ENCODE measurements around the gene CARD9.

Gene CARD9

DNA sequence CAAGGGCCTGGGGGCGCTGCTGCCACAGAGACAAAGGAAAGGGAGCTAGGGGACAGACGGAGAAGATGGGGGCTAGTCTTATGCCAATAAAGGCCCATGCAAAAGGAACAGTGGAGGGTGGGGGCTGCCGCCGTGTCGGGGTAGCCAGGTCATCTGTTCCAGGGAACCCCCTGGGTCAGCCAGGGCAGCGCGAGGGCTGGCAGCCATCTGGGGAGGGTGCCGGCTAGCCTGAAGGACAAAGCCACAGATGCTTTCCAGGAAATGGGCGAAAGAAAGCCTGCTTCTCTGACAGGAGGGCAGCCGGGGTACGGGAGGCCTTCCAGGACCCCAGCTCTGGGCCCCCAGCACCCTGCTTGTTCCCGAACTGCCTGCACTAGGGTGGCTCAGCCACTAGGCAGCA lies 1.6 kb upstream of the CARD9 start:
- TF ChIP-seq, protein P1, sequence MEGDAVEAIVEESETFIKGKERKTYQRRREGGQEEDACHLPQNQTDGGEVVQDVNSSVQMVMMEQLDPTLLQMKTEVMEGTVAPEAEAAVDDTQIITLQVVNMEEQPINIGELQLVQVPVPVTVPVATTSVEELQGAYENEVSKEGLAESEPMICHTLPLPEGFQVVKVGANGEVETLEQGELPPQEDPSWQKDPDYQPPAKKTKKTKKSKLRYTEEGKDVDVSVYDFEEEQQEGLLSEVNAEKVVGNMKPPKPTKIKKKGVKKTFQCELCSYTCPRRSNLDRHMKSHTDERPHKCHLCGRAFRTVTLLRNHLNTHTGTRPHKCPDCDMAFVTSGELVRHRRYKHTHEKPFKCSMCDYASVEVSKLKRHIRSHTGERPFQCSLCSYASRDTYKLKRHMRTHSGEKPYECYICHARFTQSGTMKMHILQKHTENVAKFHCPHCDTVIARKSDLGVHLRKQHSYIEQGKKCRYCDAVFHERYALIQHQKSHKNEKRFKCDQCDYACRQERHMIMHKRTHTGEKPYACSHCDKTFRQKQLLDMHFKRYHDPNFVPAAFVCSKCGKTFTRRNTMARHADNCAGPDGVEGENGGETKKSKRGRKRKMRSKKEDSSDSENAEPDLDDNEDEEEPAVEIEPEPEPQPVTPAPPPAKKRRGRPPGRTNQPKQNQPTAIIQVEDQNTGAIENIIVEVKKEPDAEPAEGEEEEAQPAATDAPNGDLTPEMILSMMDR (IDR thresholded peaks at IDR 0.05; ENCODE audit: control insufficient read depth, extremely low read depth, insufficient read depth) = no peak
- DNase-seq (ENCODE audit: low read depth) = no peak
- H3K4me3 ChIP-seq (ENCODE audit: low read depth, low read length) = no peak overlapping the region

DNA sequence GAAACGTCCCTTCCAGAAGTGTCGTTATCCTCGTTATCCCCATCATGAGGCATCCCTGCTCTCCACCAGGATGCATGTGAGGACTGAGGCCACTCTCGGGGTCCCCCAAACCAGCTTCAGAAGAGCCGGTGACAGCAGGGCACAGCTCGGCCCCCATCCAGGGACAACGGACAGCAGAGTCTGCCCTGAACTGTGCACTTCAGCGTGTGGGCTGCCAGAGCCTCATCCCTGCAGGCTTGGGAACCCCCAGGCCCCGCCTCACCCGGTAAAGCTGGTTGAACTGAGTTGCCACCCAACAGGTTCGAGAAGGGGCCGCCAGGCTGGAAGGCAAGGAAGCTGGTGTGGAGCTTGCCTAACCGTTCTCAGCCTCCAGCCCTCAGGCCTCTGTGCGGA lies 710 bp upstream of the CARD9 start:
- no peak overlapping the region for H3K4me3 ChIP-seq (ENCODE audit: low read depth, low read length)
- TF ChIP-seq, protein P1 (IDR thresholded peaks at IDR 0.05; ENCODE audit: control insufficient read depth, extremely low read depth, insufficient read depth) = no peak
- no peak for DNase-seq (ENCODE audit: low read depth)

GRCh38 chr9:136372561-136373299 lies 739 bp downstream of the CARD9 start:
- DNase-seq (ENCODE audit: low read depth) = peak; percentile 38
- no peak overlapping the region for H3K4me3 ChIP-seq (ENCODE audit: low read depth, low read length)
- TF ChIP-seq, protein P1 (IDR thresholded peaks at IDR 0.05; ENCODE audit: control insufficient read depth, extremely low read depth, insufficient read depth) = 0 out of 2 replicates have a peak, but pooled peaks have one; percentile 6

- TF ChIP-seq, protein P1 (IDR thresholded peaks at IDR 0.05; ENCODE audit: control insufficient read depth, extremely low read depth, insufficient read depth) = no peak
- H3K4me3 ChIP-seq (ENCODE audit: low read depth, low read length) = no peak overlapping the region
- DNase-seq (ENCODE audit: low read depth) = no peak
Observed at GRCh38 chr9:136372006-136372405, 1.5 kb downstream of the CARD9 start.

DNA sequence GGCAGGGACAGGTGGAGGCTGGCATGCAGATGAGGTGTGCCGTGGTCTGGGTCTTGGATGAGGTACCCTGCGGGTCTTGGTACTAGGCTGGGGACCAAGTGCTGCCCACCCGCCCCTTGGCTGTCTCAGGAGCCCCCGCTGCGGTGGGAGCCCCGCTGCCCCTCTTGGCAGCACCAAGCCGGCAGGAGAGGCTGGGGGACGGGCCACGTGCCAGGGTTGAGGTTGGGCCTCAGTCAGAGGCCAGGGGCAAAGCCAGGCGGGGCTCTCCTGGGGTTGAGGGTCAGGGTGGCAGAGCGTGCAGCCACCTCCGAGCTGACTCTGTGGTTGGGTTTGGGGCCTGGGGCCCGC lies 2.0 kb downstream of the CARD9 start:
- H3K4me3 ChIP-seq (ENCODE audit: low read depth, low read length) = no peak overlapping the region
- DNase-seq (ENCODE audit: low read depth) = no peak
- TF ChIP-seq, protein P1 (IDR thresholded peaks at IDR 0.05; ENCODE audit: control insufficient read depth, extremely low read depth, insufficient read depth) = no peak

GRCh38 chr9:136370687-136371532 lies 2.6 kb downstream of the CARD9 start:
- TF ChIP-seq, protein P1 (IDR thresholded peaks at IDR 0.05; ENCODE audit: control insufficient read depth, extremely low read depth, insufficient read depth) = no peak
- no peak overlapping the region for H3K4me3 ChIP-seq (ENCODE audit: low read depth, low read length)
- DNase-seq (ENCODE audit: low read depth) = no peak
